WERI-Rb-1 (cell line): Measurements from ENCODE around the gene CYTH3.
"Not testable (repeated sequence)": the region's sequence is repeated elsewhere in the genome, so short reads cannot be mapped to it uniquely, and the experiment has no call there.

Experiments used
- DNase-seq: peaks from one replicate; pipeline ENCODE4 v3.0.0-alpha.2; 2020
- H3K27ac ChIP-seq: fragments of 250-450 bp; sonication (Bioruptor Pico); 2 replicates; pipeline ENCODE4 v1.5.1; 2020; ENCODE audit warnings: mild to moderate bottlenecking, moderate library complexity
- H3K27me3 ChIP-seq: fragments of 250-450 bp; sonication (Bioruptor Pico); 2 replicates; pipeline ENCODE4 v1.5.1; 2021; ENCODE audit warnings: mild to moderate bottlenecking, low read depth, moderate library complexity; ENCODE audit not compliant: insufficient read depth, severe bottlenecking
- H3K36me3 ChIP-seq: fragments of 250-450 bp; sonication (Bioruptor Pico); 2 replicates; pipeline ENCODE4 v1.5.1; 2020; ENCODE audit warnings: mild to moderate bottlenecking, moderate library complexity
- H3K4me3 ChIP-seq: 2 replicates; pipeline ENCODE4 v1.5.1; 2011; ENCODE audit warnings: low read depth, mild to moderate bottlenecking, control low read depth, low read length
- H3K9me3 ChIP-seq: fragments of 250-450 bp; sonication (Bioruptor Pico); 2 replicates; pipeline ENCODE4 v1.5.1; 2021; ENCODE audit warnings: mild to moderate bottlenecking, moderate library complexity; ENCODE audit not compliant: severe bottlenecking
- CTCF ChIP-seq: IDR thresholded peaks from 2 replicates; pipeline ENCODE4 v1.5.1; 2011; ENCODE audit warnings: low read depth, mild to moderate bottlenecking, control low read depth, inconsistent platforms, low read length

The CYTH3 gene

GRCh38 chr7:6154542-6155404 is 117.7 kb downstream of the CYTH3 start:
- DNase-seq = no peak
- Histone ChIP-seq H3K4me3 (no peak overlapping the region), H3K36me3 (peaks cover 75% of the 10 kb centered on the region), H3K27ac (no peak overlapping the region), H3K27me3 (no peaks in the 10 kb centered on the region), H3K9me3 (no peaks in the 10 kb centered on the region)
- no peak for TF ChIP-seq CTCF

GRCh38 chr7:6153646-6154541 is 118.5 kb downstream of the CYTH3 start:
- no peak overlapping the region for H3K4me3 ChIP-seq
- no peak for DNase-seq
- H3K9me3 ChIP-seq = no peaks in the 10 kb centered on the region
- H3K36me3 ChIP-seq = peaks cover 77% of the 10 kb centered on the region
- no peaks in the 10 kb centered on the region for H3K27me3 ChIP-seq
- H3K27ac ChIP-seq = no peak overlapping the region
- no peak for TF ChIP-seq CTCF

- Histone ChIP-seq H3K27ac (no peak overlapping the region), H3K27me3 (no peaks in the 10 kb centered on the region), H3K9me3 (no peaks in the 10 kb centered on the region), H3K4me3 (no peak overlapping the region), H3K36me3 (peaks cover 80% of the 10 kb centered on the region)
- no peak for DNase-seq
- TF ChIP-seq CTCF = no peak
Observed at GRCh38 chr7:6151994-6152735, 120.3 kb downstream of the CYTH3 start.

GRCh38 chr7:6151527-6151926 is 120.9 kb downstream of the CYTH3 start:
- H3K4me3 ChIP-seq, H3K27me3 ChIP-seq, H3K9me3 ChIP-seq, H3K27ac ChIP-seq, DNase-seq: not testable (repeated sequence)
- H3K36me3 ChIP-seq = peaks cover 80% of the 10 kb centered on the region

- no peak for DNase-seq
- Histone ChIP-seq H3K36me3 (peaks cover 77% of the 10 kb centered on the region), H3K4me3 (no peak overlapping the region), H3K27me3 (no peaks in the 10 kb centered on the region), H3K9me3 (no peaks in the 10 kb centered on the region), H3K27ac (no peak overlapping the region)
- no peak for TF ChIP-seq CTCF
Observed at GRCh38 chr7:6149996-6150395, 122.4 kb downstream of the CYTH3 start.
